Mesenteric fat pad (tissue), 1 donor: Measurements from ENCODE around the gene PIK3R3. TPM values are rescaled to one million over a fixed set of nuclear protein-coding genes. Genes with fewer than 3 reads are reported as not detected.

Source experiments
- DNase-seq: peaks from one replicate; pipeline ENCODE4 v3.0.0-alpha.2; 2020; ENCODE audit warnings: low spot score
- total RNA-seq: library from RNA; stranded (reverse); fragmentation: NEBNext Ultra II Directional; extraction: Animal tissue kit (Norgen Biotek cat#: 25700); gene quantifications from one replicate; pipeline ENCODE4 v1.2.1, GENCODE V29; 2021
- donor health status: DM: yes; HTN: yes; CAD: no.

Gene PIK3R3
- total RNA-seq, 1 donor from 2014 or later: 72.6 TPM

DNA sequence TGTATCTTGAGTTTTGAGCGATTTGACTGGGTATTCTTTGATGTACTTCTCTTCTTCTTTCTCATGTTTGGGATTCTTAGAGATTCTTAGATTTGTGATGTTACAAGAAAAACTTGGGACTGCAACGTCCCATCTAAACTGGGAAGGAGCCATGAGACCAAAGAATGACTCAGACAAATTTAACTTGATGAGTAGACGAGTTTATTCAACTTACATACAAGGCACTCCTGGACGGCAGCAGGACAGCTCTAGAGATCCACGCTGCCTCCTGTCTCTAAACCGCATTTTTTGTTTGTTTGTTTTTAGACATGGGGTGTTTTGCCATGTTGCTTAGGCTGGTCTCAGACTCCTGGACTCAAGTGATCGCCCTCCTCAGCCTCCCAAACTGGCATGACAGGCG is 137.1 kb downstream of the PIK3R3 start:
- no peak for DNase-seq

DNA sequence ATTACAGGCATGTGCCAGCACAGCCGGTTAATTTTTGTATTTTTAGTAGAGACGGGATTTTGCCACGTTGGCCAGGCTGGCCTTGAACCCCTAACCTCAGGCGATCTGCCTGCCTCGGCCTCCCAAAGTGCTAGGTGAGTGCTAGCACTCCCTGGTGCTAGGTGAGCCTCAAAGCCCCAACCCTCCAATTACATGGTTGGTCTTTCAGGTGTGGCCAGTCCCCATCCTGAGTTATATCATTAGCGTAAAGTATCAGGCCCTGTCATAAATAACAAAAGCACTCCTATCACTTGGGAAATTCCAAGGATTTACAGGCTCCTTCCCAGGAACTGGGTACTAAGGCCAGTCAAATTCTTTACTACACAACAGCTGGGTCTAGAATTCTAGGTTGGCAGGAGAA is 138.0 kb downstream of the PIK3R3 start:
- no peak for DNase-seq

Other genes starting within 250 kb of the PIK3R3 start
- gene TSPAN1, start 42.5 kb upstream of the PIK3R3 start, total RNA-seq: 1.2 TPM
- not detected for gene P3R3URF, start 43.9 kb upstream of the PIK3R3 start, total RNA-seq
- 53.1 TPM for gene POMGNT1, start 65.8 kb upstream of the PIK3R3 start, total RNA-seq
- 3.5 TPM for gene LURAP1, start 70.7 kb upstream of the PIK3R3 start, total RNA-seq
- gene RAD54L, start 115.1 kb upstream of the PIK3R3 start, total RNA-seq: not detected
- 70.0 TPM for gene LRRC41, start 171.0 kb upstream of the PIK3R3 start, total RNA-seq
- 255 TPM for gene UQCRH, start 171.1 kb upstream of the PIK3R3 start, total RNA-seq
- 28.1 TPM for gene NSUN4, start 208.2 kb upstream of the PIK3R3 start, total RNA-seq